Transverse colon (tissue), 4 donors: ENCODE results near the gene KRTAP10-5.

Experiments used
- EP300 ChIP-seq: sonication (generic); formaldehyde crosslinking; IDR thresholded peaks from one replicate; pipeline ENCODE4 v1.6.1; 2017; ENCODE audit warnings: antibody characterized with exemption, low read depth
- POLR2A ChIP-seq: fragments of 450-650 bp; IDR thresholded peaks from one replicate; pipeline ENCODE4 v1.6.1; 2016; ENCODE audit warnings: antibody characterized with exemption, mild to moderate bottlenecking, moderate library complexity
- POLR2AphosphoS5 ChIP-seq, 3 donors: sonication (generic); formaldehyde crosslinking; IDR thresholded peaks; one replicate each; pipeline ENCODE4 v1.6.1; 2016; ENCODE audit warnings: antibody characterized with exemption in 3 of 3
- TF ChIP-seq, protein P1 (sequence below), 5 experiments: fragments of 200-600 bp in 3 of 5; fragments of 450-650 bp in 2 of 5; sonication (generic) in 3 of 5; IDR thresholded peaks; 1 replicate in 2 of 5; 2 replicates in 3 of 5; pipeline ENCODE4 v1.5.1; 2016 to 2017; ENCODE audit warnings: antibody characterized with exemption in 5 of 5, inconsistent platforms in 3 of 5, mild to moderate bottlenecking in 2 of 5, moderate library complexity in 1 of 5

DNA sequence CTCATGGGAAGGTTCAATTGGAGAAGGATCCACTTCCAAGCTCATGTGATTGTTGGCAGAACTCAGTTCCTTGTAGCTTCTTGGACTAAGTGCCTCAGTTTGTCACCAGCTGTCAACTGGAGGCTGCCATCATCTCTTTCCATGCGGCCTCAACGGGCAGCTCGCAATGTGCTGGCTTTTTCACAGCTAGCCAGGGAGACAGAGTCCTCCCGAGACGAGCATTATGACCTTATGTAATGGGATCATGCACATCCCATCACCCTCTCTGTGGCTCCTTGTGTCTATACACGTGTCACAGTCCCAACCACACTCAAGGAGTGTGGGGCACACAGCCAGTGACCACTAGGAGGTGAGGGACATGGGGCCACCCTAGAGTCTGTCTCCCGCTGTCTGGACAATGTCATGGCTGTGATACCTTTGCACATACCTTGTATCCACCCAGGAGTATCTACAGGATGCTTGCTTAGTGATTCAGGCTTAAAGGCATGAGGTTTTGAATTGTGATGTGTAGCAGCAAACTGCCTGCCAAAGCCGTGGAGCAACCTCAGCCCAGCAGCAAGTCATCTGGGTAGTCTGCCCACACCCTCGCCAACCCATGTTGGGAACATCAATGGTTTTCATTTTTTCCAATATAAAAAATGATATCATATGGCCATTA lies 15.8 kb upstream of the KRTAP10-5 start:
- TF ChIP-seq, protein P1, sequence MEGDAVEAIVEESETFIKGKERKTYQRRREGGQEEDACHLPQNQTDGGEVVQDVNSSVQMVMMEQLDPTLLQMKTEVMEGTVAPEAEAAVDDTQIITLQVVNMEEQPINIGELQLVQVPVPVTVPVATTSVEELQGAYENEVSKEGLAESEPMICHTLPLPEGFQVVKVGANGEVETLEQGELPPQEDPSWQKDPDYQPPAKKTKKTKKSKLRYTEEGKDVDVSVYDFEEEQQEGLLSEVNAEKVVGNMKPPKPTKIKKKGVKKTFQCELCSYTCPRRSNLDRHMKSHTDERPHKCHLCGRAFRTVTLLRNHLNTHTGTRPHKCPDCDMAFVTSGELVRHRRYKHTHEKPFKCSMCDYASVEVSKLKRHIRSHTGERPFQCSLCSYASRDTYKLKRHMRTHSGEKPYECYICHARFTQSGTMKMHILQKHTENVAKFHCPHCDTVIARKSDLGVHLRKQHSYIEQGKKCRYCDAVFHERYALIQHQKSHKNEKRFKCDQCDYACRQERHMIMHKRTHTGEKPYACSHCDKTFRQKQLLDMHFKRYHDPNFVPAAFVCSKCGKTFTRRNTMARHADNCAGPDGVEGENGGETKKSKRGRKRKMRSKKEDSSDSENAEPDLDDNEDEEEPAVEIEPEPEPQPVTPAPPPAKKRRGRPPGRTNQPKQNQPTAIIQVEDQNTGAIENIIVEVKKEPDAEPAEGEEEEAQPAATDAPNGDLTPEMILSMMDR (IDR thresholded peaks at IDR 0.05): no peak
- TF ChIP-seq POLR2A: no peak
- no peak for TF ChIP-seq POLR2AphosphoS5 (IDR thresholded peaks at IDR 0.05)
- no peak for TF ChIP-seq EP300
